Measurements from ENCODE around the gene TPRG1L. TPM values are rescaled to one million over a fixed set of nuclear protein-coding genes. Genes with fewer than 3 reads are reported as not detected.

TPRG1L gene
- total RNA-seq, 1 experiment from 2014 or later: 22.5 TPM

DNA sequence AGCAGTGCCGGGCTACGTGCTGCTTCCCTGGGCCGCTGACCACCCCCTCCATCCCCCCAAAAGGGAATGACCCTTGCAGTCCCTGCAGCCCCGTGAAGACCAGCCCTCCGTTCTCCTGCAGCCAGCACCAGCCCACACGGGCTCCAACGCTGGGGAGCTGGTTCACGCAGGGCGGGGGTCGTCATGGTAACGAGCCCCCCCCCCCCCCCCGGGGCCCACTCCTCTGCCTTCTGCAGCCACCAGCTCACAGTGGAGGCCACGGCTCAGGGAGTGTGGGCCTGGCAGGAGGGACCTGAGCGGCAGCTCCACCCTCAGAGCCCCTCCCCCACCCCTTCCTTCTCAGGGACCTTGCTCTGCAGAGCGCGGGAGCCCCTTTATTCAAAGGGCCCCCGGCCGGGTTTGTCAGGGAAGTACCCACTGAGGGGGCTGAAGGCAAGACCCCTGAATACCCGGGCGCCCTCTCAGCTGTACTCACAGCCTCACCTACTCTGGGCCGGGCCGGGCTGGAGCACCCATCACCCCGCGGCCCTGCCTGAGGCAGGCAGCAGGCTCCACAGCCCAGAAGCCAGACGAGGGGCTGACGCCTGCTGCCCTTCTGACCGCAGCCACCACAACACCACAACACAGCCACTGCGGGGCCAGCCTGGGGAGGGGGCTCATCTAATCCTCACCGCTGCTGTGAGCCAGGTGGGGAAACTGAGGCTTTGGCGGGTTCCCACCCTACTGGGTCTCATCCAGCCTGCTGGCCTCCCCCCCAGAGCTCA, 26.1 kb upstream of the TPRG1L start:
- no peak overlapping the region for H3K4me3 Mint-ChIP-seq (ENCODE audit: low read depth, unreplicated experiment)
- no peaks in the 10 kb centered on the region for H3K27me3 Mint-ChIP-seq (ENCODE audit: unreplicated experiment)
- no TSS peak for BruUV-seq (replicated peaks)
- no peaks in the 10 kb centered on the region for H3K9me3 Mint-ChIP-seq (ENCODE audit: low read depth, unreplicated experiment)
- DNase-seq: no peak
- CTCF ChIA-PET: no interaction called here
- H3K4me1 Mint-ChIP-seq (ENCODE audit: low read depth, unreplicated experiment): no peaks in the 10 kb centered on the region
- TF ChIP-seq, protein P1, sequence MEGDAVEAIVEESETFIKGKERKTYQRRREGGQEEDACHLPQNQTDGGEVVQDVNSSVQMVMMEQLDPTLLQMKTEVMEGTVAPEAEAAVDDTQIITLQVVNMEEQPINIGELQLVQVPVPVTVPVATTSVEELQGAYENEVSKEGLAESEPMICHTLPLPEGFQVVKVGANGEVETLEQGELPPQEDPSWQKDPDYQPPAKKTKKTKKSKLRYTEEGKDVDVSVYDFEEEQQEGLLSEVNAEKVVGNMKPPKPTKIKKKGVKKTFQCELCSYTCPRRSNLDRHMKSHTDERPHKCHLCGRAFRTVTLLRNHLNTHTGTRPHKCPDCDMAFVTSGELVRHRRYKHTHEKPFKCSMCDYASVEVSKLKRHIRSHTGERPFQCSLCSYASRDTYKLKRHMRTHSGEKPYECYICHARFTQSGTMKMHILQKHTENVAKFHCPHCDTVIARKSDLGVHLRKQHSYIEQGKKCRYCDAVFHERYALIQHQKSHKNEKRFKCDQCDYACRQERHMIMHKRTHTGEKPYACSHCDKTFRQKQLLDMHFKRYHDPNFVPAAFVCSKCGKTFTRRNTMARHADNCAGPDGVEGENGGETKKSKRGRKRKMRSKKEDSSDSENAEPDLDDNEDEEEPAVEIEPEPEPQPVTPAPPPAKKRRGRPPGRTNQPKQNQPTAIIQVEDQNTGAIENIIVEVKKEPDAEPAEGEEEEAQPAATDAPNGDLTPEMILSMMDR (IDR thresholded peaks at IDR 0.05; ENCODE audit: unreplicated experiment): no peak
- peaks cover 13% of the 10 kb centered on the region for H3K36me3 Mint-ChIP-seq (ENCODE audit: insufficient read depth, unreplicated experiment)
- intact Hi-C loops (cut with micrococcal nuclease; ENCODE audit: unreplicated experiment): no loop called here
- H3K27ac Mint-ChIP-seq (ENCODE audit: unreplicated experiment): no peak overlapping the region

DNA sequence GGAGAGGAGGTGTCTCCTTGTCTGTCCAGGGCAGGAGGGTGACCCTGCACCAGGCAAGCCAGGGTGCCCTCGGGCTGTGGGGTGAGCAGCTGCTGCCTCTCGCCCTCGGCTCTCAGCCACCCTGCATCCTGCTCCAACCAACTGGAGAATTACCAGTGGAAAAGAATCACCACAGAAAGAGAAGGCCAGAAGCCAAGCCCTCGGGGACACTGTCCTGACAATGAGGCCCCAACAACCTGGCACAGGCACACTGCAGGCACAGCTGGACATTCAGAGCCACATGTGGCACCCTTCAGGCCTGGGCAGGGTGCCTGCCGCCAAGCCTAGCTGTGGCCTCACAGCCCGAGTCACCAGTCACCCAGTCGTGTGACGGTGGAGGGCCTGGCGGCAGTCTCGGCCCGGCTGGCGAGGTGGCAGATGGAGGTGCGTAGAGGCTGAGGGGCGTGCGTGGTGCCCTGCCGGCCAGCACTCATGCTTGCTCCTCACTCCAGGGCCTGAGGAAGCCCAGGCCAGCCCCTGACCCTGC, 25.5 kb upstream of the TPRG1L start:
- no peak for DNase-seq
- CTCF ChIA-PET: no interaction called here
- no peak overlapping the region for H3K4me3 Mint-ChIP-seq (ENCODE audit: low read depth, unreplicated experiment)
- no peaks in the 10 kb centered on the region for H3K9me3 Mint-ChIP-seq (ENCODE audit: low read depth, unreplicated experiment)
- no peaks in the 10 kb centered on the region for H3K4me1 Mint-ChIP-seq (ENCODE audit: low read depth, unreplicated experiment)
- peaks cover 13% of the 10 kb centered on the region for H3K36me3 Mint-ChIP-seq (ENCODE audit: insufficient read depth, unreplicated experiment)
- H3K27me3 Mint-ChIP-seq (ENCODE audit: unreplicated experiment): no peaks in the 10 kb centered on the region
- H3K27ac Mint-ChIP-seq (ENCODE audit: unreplicated experiment): no peak overlapping the region
- no TSS peak for BruUV-seq (replicated peaks)
- TF ChIP-seq, protein P1 (IDR thresholded peaks at IDR 0.05; ENCODE audit: unreplicated experiment): no peak
- intact Hi-C loops (cut with micrococcal nuclease; ENCODE audit: unreplicated experiment): no loop called here

DNA sequence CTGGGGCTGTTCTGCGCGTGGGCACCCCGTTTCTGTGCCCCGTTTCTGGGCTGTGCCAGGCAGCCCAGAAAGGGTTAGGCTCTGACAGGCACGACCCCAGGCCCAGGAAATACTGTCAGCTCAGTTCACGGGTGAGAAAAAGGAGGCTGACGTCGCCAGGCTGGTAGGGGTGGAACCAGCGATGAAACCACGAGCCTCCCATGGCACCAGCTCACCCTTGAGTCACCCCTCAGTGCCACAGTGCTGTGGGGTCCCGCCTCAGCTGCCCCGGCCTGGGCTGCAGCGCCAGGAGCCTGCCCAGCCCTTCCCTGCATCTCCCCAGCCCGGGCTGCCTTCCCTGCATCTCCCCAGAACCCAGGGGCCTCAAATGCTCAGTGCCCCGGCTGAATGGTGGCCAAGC, 25.0 kb upstream of the TPRG1L start:
- BruUV-seq (replicated peaks): no TSS peak
- no peak for DNase-seq
- no peak overlapping the region for H3K4me3 Mint-ChIP-seq (ENCODE audit: low read depth, unreplicated experiment)
- intact Hi-C loops (cut with micrococcal nuclease; ENCODE audit: unreplicated experiment): no loop called here
- CTCF ChIA-PET: no interaction called here
- H3K36me3 Mint-ChIP-seq (ENCODE audit: insufficient read depth, unreplicated experiment): peaks cover 13% of the 10 kb centered on the region
- TF ChIP-seq, protein P1 (IDR thresholded peaks at IDR 0.05; ENCODE audit: unreplicated experiment): no peak
- no peak overlapping the region for H3K27ac Mint-ChIP-seq (ENCODE audit: unreplicated experiment)
- no peaks in the 10 kb centered on the region for H3K4me1 Mint-ChIP-seq (ENCODE audit: low read depth, unreplicated experiment)
- no peaks in the 10 kb centered on the region for H3K27me3 Mint-ChIP-seq (ENCODE audit: unreplicated experiment)
- no peaks in the 10 kb centered on the region for H3K9me3 Mint-ChIP-seq (ENCODE audit: low read depth, unreplicated experiment)

DNA sequence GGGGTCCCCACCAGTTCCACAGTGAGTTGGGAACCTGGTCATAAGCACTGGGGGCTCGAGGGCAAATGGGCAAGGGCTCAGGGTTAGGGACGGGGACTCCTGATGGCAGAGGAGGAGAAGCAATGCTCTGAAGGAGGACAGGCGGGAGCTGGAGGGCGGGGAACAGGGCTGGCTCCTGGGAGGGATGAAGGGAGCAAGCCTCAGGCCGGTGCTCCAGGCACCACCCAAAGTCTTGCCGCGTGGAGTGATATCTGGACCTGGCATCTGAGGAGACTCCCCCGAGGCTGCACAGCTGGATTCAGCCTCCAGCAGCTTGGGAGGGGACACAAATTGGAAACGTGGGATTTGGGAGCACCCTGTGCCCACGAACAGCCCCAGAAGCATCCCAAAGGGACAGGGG, 24.5 kb upstream of the TPRG1L start:
- TF ChIP-seq, protein P1 (IDR thresholded peaks at IDR 0.05; ENCODE audit: unreplicated experiment): no peak
- H3K4me1 Mint-ChIP-seq (ENCODE audit: low read depth, unreplicated experiment): no peaks in the 10 kb centered on the region
- DNase-seq: no peak
- H3K9me3 Mint-ChIP-seq (ENCODE audit: low read depth, unreplicated experiment): no peaks in the 10 kb centered on the region
- H3K36me3 Mint-ChIP-seq (ENCODE audit: insufficient read depth, unreplicated experiment): peaks cover 13% of the 10 kb centered on the region
- no peak overlapping the region for H3K27ac Mint-ChIP-seq (ENCODE audit: unreplicated experiment)
- no peaks in the 10 kb centered on the region for H3K27me3 Mint-ChIP-seq (ENCODE audit: unreplicated experiment)
- CTCF ChIA-PET: no interaction called here
- intact Hi-C loops (cut with micrococcal nuclease; ENCODE audit: unreplicated experiment): no loop called here
- H3K4me3 Mint-ChIP-seq (ENCODE audit: low read depth, unreplicated experiment): no peak overlapping the region
- BruUV-seq (replicated peaks): no TSS peak

Measured in Calu3 (cell line).